HepG2 (cell line): ENCODE results near the gene ATG16L1. TPM values are rescaled to one million over a fixed set of nuclear protein-coding genes. Genes with fewer than 3 reads are reported as not detected.
A peak's percentile ranks its signal among the peaks of the same experiment; 100 is the strongest.

Source experiments
- AFF4 ChIP-seq: sonication (generic); formaldehyde crosslinking; IDR thresholded peaks from 2 replicates; pipeline ENCODE4 v1.4.0; 2020; ENCODE audit warnings: missing genetic modification reagents
- AGO1 ChIP-seq: fragments of 200-400 bp; formaldehyde crosslinking; IDR thresholded peaks from 2 replicates; pipeline ENCODE4 v1.6.1; 2017; ENCODE audit warnings: mild to moderate bottlenecking, low read depth, low read length, moderate library complexity; ENCODE audit not compliant: poor library complexity, severe bottlenecking
- CREM ChIP-seq, 2 experiments: sonication (generic) in 1 of 2; formaldehyde crosslinking in 1 of 2; IDR thresholded peaks; 2 replicates each; pipeline versions ENCODE4 v1.4.0 to v1.6.1; 2016 to 2020; ENCODE audit warnings: antibody characterized with exemption in 1 of 2, mild to moderate bottlenecking in 1 of 2, missing genetic modification reagents in 1 of 2
- DNMT1 ChIP-seq: sonication (generic); formaldehyde crosslinking; IDR thresholded peaks from 2 replicates; pipeline ENCODE4 v1.5.1; 2020; ENCODE audit warnings: mild to moderate bottlenecking, missing genetic modification reagents
- FLYWCH1 ChIP-seq: sonication (generic); formaldehyde crosslinking; IDR thresholded peaks from 2 replicates; pipeline ENCODE4 v1.8.1; 2023; ENCODE audit warnings: mild to moderate bottlenecking, missing genetic modification reagents
- GMEB1 ChIP-seq: sonication (generic); formaldehyde crosslinking; IDR thresholded peaks from 2 replicates; pipeline ENCODE4 v1.5.1; 2020; ENCODE audit warnings: missing genetic modification reagents, mild to moderate bottlenecking, borderline replicate concordance
- GMEB2 ChIP-seq: IDR thresholded peaks from 2 replicates; pipeline ENCODE4 v1.6.1; 2016; ENCODE audit warnings: missing biosample characterization, missing genetic modification reagents, low read depth
- KAT8 ChIP-seq: IDR thresholded peaks from 2 replicates; pipeline ENCODE4 v1.6.1; 2016; ENCODE audit warnings: missing genetic modification reagents, missing compliant biosample characterization
- MLXIP ChIP-seq: sonication (generic); formaldehyde crosslinking; IDR thresholded peaks from 2 replicates; pipeline ENCODE4 v1.9.0; 2021; ENCODE audit warnings: missing genetic modification reagents, borderline replicate concordance
- SMC3 ChIP-seq: IDR thresholded peaks from 2 replicates; pipeline ENCODE4 v1.6.1; 2011; ENCODE audit warnings: low read length, improper control_type of control experiment
- ZBTB2 ChIP-seq: sonication (generic); formaldehyde crosslinking; IDR thresholded peaks from 2 replicates; pipeline ENCODE4 v1.8.0; 2022; ENCODE audit warnings: low read depth, missing genetic modification reagents
- ZFP41 ChIP-seq: sonication (generic); formaldehyde crosslinking; IDR thresholded peaks from 2 replicates; pipeline ENCODE4 v1.4.0; 2020; ENCODE audit warnings: mild to moderate bottlenecking, missing genetic modification reagents, borderline replicate concordance
- ZKSCAN8 ChIP-seq: IDR thresholded peaks from 2 replicates; pipeline ENCODE4 v1.6.1; 2016; ENCODE audit warnings: borderline replicate concordance, missing genetic modification reagents, missing compliant biosample characterization
- ZNF124 ChIP-seq: sonication (generic); formaldehyde crosslinking; IDR thresholded peaks from 2 replicates; pipeline ENCODE4 v1.4.0; 2020; ENCODE audit warnings: missing genetic modification reagents
- ZNF382 ChIP-seq: sonication (generic); formaldehyde crosslinking; IDR thresholded peaks from 2 replicates; pipeline ENCODE4 v1.5.0; 2020; ENCODE audit warnings: missing genetic modification reagents, mild to moderate bottlenecking, borderline replicate concordance
- ZNF761 ChIP-seq: sonication (generic); formaldehyde crosslinking; conservative IDR thresholded peaks from 2 replicates; pipeline ENCODE4 v1.4.0; 2020; ENCODE audit warnings: mild to moderate bottlenecking, missing genetic modification reagents
- polyA plus RNA-seq, 8 experiments: library from polyadenylated mRNA; depleted of rRNA in 3 of 8; stranded (reverse) in 7 of 8; unstranded in 1 of 8; fragments of >200 nt; fragmentation: Illumina TruSeq in 4 of 8; extraction: Trizol in 4 of 8; gene quantifications; 2 replicates each; pipeline versions ENCODE4 v1.2.1 to v1.2.3, GENCODE V29; 2011 to 2016; ENCODE audit warnings: low read depth in 4 of 8, missing spikeins in 1 of 8, mixed read lengths in 1 of 8; ENCODE audit not compliant: insufficient read depth in 1 of 8
- total RNA-seq, 5 experiments: library from RNA; depleted of rRNA; stranded (reverse); fragments of >200 nt; fragmentation: Illumina TruSeq; extraction: Trizol; gene quantifications; 2 replicates each; pipeline ENCODE4 v1.2.3, GENCODE V29; 2016; ENCODE audit warnings: low read depth in 1 of 5

The ATG16L1 gene
- total and polyA plus RNA-seq, 2 of the 13 experiments (the other 11 are each of a cell fraction or from before 2014, with no cell fraction given) = 26.0 to 51.7 TPM

- peak; percentile 84 for TF ChIP-seq AGO1
- TF ChIP-seq ZKSCAN8 = peak; percentile 75
- TF ChIP-seq MLXIP (CRISPR knock-in tag) = peak; percentile 16; the same call in 1 of the 2 replicates
- peak; percentile 98 for TF ChIP-seq CREM (IDR thresholded peaks at IDR 0.05)
- peak; percentile 87 for TF ChIP-seq CREM (CRISPR knock-in tag; IDR thresholded peaks at IDR 0.05)
- peak; percentile 94 for TF ChIP-seq GMEB1 (CRISPR knock-in tag)
- TF ChIP-seq ZBTB2 (CRISPR knock-in tag) = 0 out of 2 replicates have a peak, but pooled peaks have one; percentile 13
- no peak for TF ChIP-seq ZFP41
- 0 out of 2 replicates have a peak, but pooled peaks have one; percentile 53 for TF ChIP-seq ZNF761
- TF ChIP-seq ZNF124 (CRISPR knock-in tag) = peak; percentile 87
- 0 out of 2 replicates have a peak, but pooled peaks have one; percentile 34 for TF ChIP-seq AFF4 (CRISPR knock-in tag)
- no peak for TF ChIP-seq FLYWCH1 (CRISPR knock-in tag)
- peak; percentile 100 for TF ChIP-seq KAT8 (CRISPR knock-in tag)
- no peak for TF ChIP-seq ZNF382 (CRISPR knock-in tag)
- TF ChIP-seq DNMT1 = peak; percentile 90; the same call in 1 of the 2 replicates
- peak; percentile 54 for TF ChIP-seq SMC3
- TF ChIP-seq GMEB2 (CRISPR knock-in tag) = peak; percentile 81
Observed at GRCh38 chr2:233251306-233252116, at the start of gene ATG16L1 (continued).
